ENCODE measurements around the gene MYDGF. TPM values are rescaled to one million over a fixed set of nuclear protein-coding genes. Genes with fewer than 3 reads are reported as not detected.

The MYDGF gene
- total RNA-seq, 2 experiments from 2014 or later: 73.3 to 77.3 TPM

DNA sequence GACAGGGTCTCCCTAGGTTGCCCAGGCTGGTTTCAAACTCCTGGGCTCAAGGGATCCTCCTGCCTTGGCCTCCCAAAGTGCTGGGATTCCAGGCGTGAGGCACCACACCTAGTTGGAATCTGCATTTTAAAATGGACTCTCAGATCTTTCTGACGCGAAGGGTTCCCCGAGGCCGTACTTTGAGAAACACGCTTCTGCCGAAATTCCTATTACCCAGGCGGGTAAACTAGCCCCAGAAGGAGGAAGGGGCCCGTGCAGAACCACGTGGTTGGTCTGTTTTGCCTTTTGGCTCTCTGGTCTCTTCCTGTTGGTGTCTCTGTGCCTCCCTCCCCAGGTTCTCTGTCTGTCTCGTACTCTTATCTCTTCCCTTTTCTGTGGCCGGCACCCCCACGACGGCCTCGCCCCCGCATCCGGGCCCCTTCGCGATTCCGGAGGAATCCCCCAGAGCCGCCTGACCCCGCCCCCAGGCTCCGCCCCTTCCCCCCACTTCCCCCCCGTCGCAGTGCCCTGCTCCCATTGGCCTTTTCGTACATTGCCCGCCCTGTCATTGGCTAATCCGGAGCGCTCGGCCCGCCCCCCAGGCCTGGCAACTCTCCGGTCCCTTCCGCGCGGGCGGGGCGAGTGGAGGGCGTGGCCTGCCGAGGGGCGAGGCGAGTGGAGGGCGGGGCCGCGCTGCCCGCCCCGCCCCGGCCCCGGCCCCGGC is 31.2 kb downstream of the MYDGF start, which contains the start of gene TNFAIP8L1:
TSS of gene TNFAIP8L1 (plus strand) at position 689 of the 703 bp plus-strand sequence. CDS start 12,354 bp downstream, outside the sequence.
- CTCF ChIA-PET (ENCODE audit: unreplicated experiment): no interaction called here
- H3K4me1 ChIP-seq (ENCODE audit: insufficient read depth, low read length, poor library complexity, severe bottlenecking): peaks cover 33% of the 10 kb centered on the region
- no TSS peak for BruUV-seq (replicated peaks)
- no peaks in the 10 kb centered on the region for H3K9me2 ChIP-seq (ENCODE audit: insufficient read depth, low read length)
- peak within 1 kb of the TSS; percentile 90 for H3K27ac ChIP-seq (ENCODE audit: low read depth, low read length, poor library complexity, severe bottlenecking)
- H4K20me1 ChIP-seq (ENCODE audit: insufficient read depth, low read length): no peaks in the 10 kb centered on the region
- peak within 1 kb of the TSS; percentile 49; the same call in 1 of the 2 replicates for H2AFZ ChIP-seq (ENCODE audit: low read length)
- TF ChIP-seq EZH2phosphoT487 (IDR thresholded peaks at IDR 0.05; ENCODE audit: borderline replicate concordance, low read depth, low read length): no peak
- TF ChIP-seq, protein P1, sequence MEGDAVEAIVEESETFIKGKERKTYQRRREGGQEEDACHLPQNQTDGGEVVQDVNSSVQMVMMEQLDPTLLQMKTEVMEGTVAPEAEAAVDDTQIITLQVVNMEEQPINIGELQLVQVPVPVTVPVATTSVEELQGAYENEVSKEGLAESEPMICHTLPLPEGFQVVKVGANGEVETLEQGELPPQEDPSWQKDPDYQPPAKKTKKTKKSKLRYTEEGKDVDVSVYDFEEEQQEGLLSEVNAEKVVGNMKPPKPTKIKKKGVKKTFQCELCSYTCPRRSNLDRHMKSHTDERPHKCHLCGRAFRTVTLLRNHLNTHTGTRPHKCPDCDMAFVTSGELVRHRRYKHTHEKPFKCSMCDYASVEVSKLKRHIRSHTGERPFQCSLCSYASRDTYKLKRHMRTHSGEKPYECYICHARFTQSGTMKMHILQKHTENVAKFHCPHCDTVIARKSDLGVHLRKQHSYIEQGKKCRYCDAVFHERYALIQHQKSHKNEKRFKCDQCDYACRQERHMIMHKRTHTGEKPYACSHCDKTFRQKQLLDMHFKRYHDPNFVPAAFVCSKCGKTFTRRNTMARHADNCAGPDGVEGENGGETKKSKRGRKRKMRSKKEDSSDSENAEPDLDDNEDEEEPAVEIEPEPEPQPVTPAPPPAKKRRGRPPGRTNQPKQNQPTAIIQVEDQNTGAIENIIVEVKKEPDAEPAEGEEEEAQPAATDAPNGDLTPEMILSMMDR (conservative IDR thresholded peaks at IDR 0.05; ENCODE audit: low read length): no peak
- H3K36me3 ChIP-seq (ENCODE audit: insufficient read depth, low read length): no peaks in the 10 kb centered on the region
- H3K79me2 ChIP-seq (ENCODE audit: insufficient read depth, low read depth, low read length): peaks cover 17% of the 10 kb centered on the region; the same call in 1 of the 2 replicates
- peak within 1 kb of the TSS; percentile 94 for H3K4me3 ChIP-seq (ENCODE audit: low read depth, low read length, poor library complexity, severe bottlenecking)
- peak within 1 kb of the TSS; percentile 99 for H3K4me2 ChIP-seq (ENCODE audit: low read length)
- intact Hi-C loops (cut with micrococcal nuclease; ENCODE audit: unreplicated experiment): loop anchor here (2.0 kb wide), 1 partner anchor 86 kb away; no protein-coding TSS in a partner anchor
- POLR2A ChIA-PET: no interaction called here
- DNase-seq (ENCODE audit: low spot score): peak; percentile 98
- H3K9me3 ChIP-seq (ENCODE audit: low read length): no peaks in the 10 kb centered on the region

DNA sequence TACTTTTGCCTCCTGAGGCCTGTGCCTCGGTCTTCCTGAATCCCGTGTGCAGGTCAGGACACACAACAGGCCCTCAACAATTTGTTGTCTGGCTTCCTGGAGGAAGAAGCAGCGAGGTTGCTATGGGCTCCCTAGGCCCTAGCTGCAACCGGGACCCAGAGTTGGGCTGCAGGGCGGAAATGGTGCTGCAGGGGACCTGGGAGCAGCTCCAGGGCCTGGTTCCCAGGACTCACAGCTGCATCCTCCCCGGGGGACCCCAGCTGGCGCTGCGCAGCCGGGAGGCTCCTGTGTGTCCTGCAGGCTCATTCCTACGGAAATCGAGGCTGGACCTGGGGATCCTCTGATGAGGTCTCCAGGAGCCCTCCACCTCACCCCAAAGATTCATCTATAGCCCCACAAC is 31.8 kb downstream of the MYDGF start:
- Histone ChIP-seq H3K36me3 (ENCODE audit: insufficient read depth, low read length) (no peaks in the 10 kb centered on the region), H2AFZ (ENCODE audit: low read length) (peak overlapping the region; percentile 14; the same call in 1 of the 2 replicates), H3K9me3 (ENCODE audit: low read length) (no peaks in the 10 kb centered on the region), H3K4me3 (ENCODE audit: low read depth, low read length, poor library complexity, severe bottlenecking) (peak overlapping the region; percentile 57), H3K9me2 (ENCODE audit: insufficient read depth, low read length) (no peaks in the 10 kb centered on the region), H3K79me2 (ENCODE audit: insufficient read depth, low read depth, low read length) (peaks cover 17% of the 10 kb centered on the region; the same call in 1 of the 2 replicates), H4K20me1 (ENCODE audit: insufficient read depth, low read length) (no peaks in the 10 kb centered on the region), H3K27ac (ENCODE audit: low read depth, low read length, poor library complexity, severe bottlenecking) (peak overlapping the region; percentile 90), H3K4me1 (ENCODE audit: insufficient read depth, low read length, poor library complexity, severe bottlenecking) (peaks cover 33% of the 10 kb centered on the region), H3K4me2 (ENCODE audit: low read length) (peak overlapping the region; percentile 68)
- DNase-seq (ENCODE audit: low spot score): no peak
- BruUV-seq (replicated peaks): no TSS peak
- intact Hi-C loops (cut with micrococcal nuclease; ENCODE audit: unreplicated experiment): loop anchor here (2.0 kb wide), 1 partner anchor 86 kb away; no protein-coding TSS in a partner anchor
- POLR2A ChIA-PET: no interaction called here
- CTCF ChIA-PET (ENCODE audit: unreplicated experiment): no interaction called here
- no peak for TF ChIP-seq EZH2phosphoT487 (IDR thresholded peaks at IDR 0.05; ENCODE audit: borderline replicate concordance, low read depth, low read length)
- TF ChIP-seq, protein P1 (conservative IDR thresholded peaks at IDR 0.05; ENCODE audit: low read length): no peak
